Common myeloid progenitor, CD34-positive (primary cell): ENCODE measurements around the gene TTC34.

ENCODE experiments used
- CTCF ChIA-PET: fragments of 350-600 bp; sonication (Branson Sonifier 250); formaldehyde crosslinking; loops from one replicate; lab custom pipeline; 2021; ENCODE audit warnings: antibody characterized with exemption; lab: Charles Lee
- POLR2A ChIA-PET: fragments of 350-600 bp; sonication (Branson Sonifier 250); formaldehyde crosslinking; loops from one replicate; lab custom pipeline; 2021; ENCODE audit warnings: antibody characterized with exemption; lab: Charles Lee
- DNase-seq, 3 donors: peaks; one replicate each; pipeline versions ENCODE4 v3.0.0 to v3.0.0-alpha.2; 2013
- H3K27ac ChIP-seq, 2 experiments: 1 replicate in 1 of 2; 2 replicates in 1 of 2; pipeline ENCODE4 v1.7.0; 2013; ENCODE audit warnings: inconsistent platforms in 2 of 2, low read length in 2 of 2, mild to moderate bottlenecking in 2 of 2, low read depth in 1 of 2, moderate library complexity in 1 of 2; ENCODE audit not compliant: severe bottlenecking in 2 of 2, insufficient read depth in 1 of 2, poor library complexity in 1 of 2
- H3K27me3 ChIP-seq, 5 experiments: replicated peaks in 2 of 5; 1 replicate in 3 of 5; 2 replicates in 2 of 5; pipeline versions ENCODE4 v1.6.1 to v1.7.0; 2013; ENCODE audit warnings: low read length in 4 of 5, mild to moderate bottlenecking in 2 of 5, moderate library complexity in 2 of 5, inconsistent platforms in 1 of 5; ENCODE audit not compliant: insufficient read depth in 5 of 5, control insufficient read depth in 4 of 5
- H3K36me3 ChIP-seq, 4 experiments: 1 replicate in 2 of 4; 2 replicates in 2 of 4; pipeline versions ENCODE4 v1.6.1 to v1.7.0; 2013; ENCODE audit warnings: low read length in 3 of 4, control low read depth in 1 of 4, mild to moderate bottlenecking in 1 of 4; ENCODE audit not compliant: control insufficient read depth in 4 of 4, insufficient read depth in 4 of 4
- H3K4me1 ChIP-seq, 4 experiments: 1 replicate in 3 of 4; 2 replicates in 1 of 4; pipeline versions ENCODE4 v1.6.1 to v1.7.1; 2013; ENCODE audit warnings: low read length in 3 of 4, mild to moderate bottlenecking in 3 of 4, control low read depth in 1 of 4, inconsistent platforms in 1 of 4, moderate library complexity in 1 of 4; ENCODE audit not compliant: control insufficient read depth in 4 of 4, insufficient read depth in 4 of 4; ENCODE audit errors: control extremely low read depth in 1 of 4
- H3K4me3 ChIP-seq, 7 experiments: 1 replicate in 4 of 7; 2 replicates in 3 of 7; pipeline versions ENCODE4 v1.5.1 to v1.7.0; 2013; ENCODE audit warnings: mild to moderate bottlenecking in 7 of 7, low read length in 6 of 7, moderate library complexity in 6 of 7, inconsistent platforms in 2 of 7, low read depth in 2 of 7, control low read depth in 1 of 7; ENCODE audit not compliant: insufficient read depth in 4 of 7, control insufficient read depth in 1 of 7; ENCODE audit errors: extremely low read depth in 1 of 7
- H3K9me3 ChIP-seq, 5 experiments: 1 replicate in 4 of 5; 2 replicates in 1 of 5; pipeline versions ENCODE4 v1.6.1 to v1.7.1; 2013; ENCODE audit warnings: low read length in 4 of 5, mild to moderate bottlenecking in 2 of 5, inconsistent platforms in 1 of 5, low read depth in 1 of 5, moderate library complexity in 1 of 5; ENCODE audit not compliant: control insufficient read depth in 4 of 5, insufficient read depth in 2 of 5; ENCODE audit errors: control extremely low read depth in 1 of 5
- WGBS: methylation state at CpG from one replicate; pipeline ENCODE4 v1.1.5; 2013; ENCODE audit not compliant: insufficient coverage; 5-methylcytosine and 5-hydroxymethylcytosine counted together

TTC34 gene

GRCh38 chr1:2611621-2612437 is 189.7 kb downstream of the TTC34 start:
- peaks cover 1 to 28% (median 2%) of the 10 kb centered on the region in 5 experiments for H3K27me3 ChIP-seq
- ChIA-PET POLR2A (no interaction called here), CTCF (no interaction called here)
- peaks cover 7 to 30% (median 16%) of the 10 kb centered on the region in 5 experiments for H3K9me3 ChIP-seq
- no peak overlapping the region for H3K27ac ChIP-seq
- H3K36me3 ChIP-seq, result no peaks in the 10 kb centered on the region
- no peaks in the 10 kb centered on the region for H3K4me1 ChIP-seq
- H3K4me3 ChIP-seq, result no peak overlapping the region
- 88% methylated on average over 18 of the region's 19 CpGs for WGBS
- no peak for DNase-seq

GRCh38 chr1:2611031-2611501 is 190.4 kb downstream of the TTC34 start:
- H3K4me3 ChIP-seq, result no peak overlapping the region
- ChIA-PET CTCF (interaction anchor here (1.4 kb wide), 1 partner anchor 13 kb away, joined by 3 read pairs; no protein-coding TSS in a partner anchor), POLR2A (no interaction called here)
- H3K4me1 ChIP-seq, result no peaks in the 10 kb centered on the region
- peaks cover 6 to 24% (median 12%) of the 10 kb centered on the region in 5 experiments for H3K9me3 ChIP-seq
- 17% methylated on average over 12 of the region's 24 CpGs for WGBS
- peak in 2 of 3 donors; percentile 40 to 48 for DNase-seq
- H3K27ac ChIP-seq, result no peak overlapping the region
- H3K27me3 ChIP-seq, result peaks cover 0 to 25% (median 1%) of the 10 kb centered on the region in 5 experiments
- no peaks in the 10 kb centered on the region for H3K36me3 ChIP-seq

GRCh38 chr1:2610036-2610959 is 191.2 kb downstream of the TTC34 start:
- ChIA-PET POLR2A (no interaction called here), CTCF (interaction anchor here (1.0 to 1.4 kb wide), 2 partner anchors 14 to 26 kb away, joined by 3 read pairs; no protein-coding TSS in a partner anchor)
- Histone ChIP-seq H3K4me1 (no peaks in the 10 kb centered on the region), H3K36me3 (no peaks in the 10 kb centered on the region), H3K27me3 (peaks cover 0 to 25% (median 1%) of the 10 kb centered on the region in 5 experiments), H3K27ac (no peak overlapping the region), H3K9me3 (peaks cover 3 to 17% (median 8%) of the 10 kb centered on the region in 5 experiments), H3K4me3 (no peak overlapping the region)
- no peak for DNase-seq
- 85% methylated on average over 19 of the region's 21 CpGs for WGBS

- H3K4me1 ChIP-seq, result no peaks in the 10 kb centered on the region
- peaks cover 0 to 11% (median 4%) of the 10 kb centered on the region in 5 experiments for H3K9me3 ChIP-seq
- no peaks in the 10 kb centered on the region for H3K36me3 ChIP-seq
- no peak overlapping the region for H3K4me3 ChIP-seq
- 90% methylated on average over 33 of the region's 34 CpGs for WGBS
- DNase-seq, result no peak
- ChIA-PET POLR2A (no interaction called here), CTCF (interaction anchor here (1.0 kb wide), 1 partner anchor 27 kb away, joined by 3 read pairs; no protein-coding TSS in a partner anchor)
- H3K27me3 ChIP-seq, result peaks cover 0 to 28% (median 1%) of the 10 kb centered on the region in 5 experiments
- no peak overlapping the region for H3K27ac ChIP-seq
Measured at GRCh38 chr1:2609319-2610035, 192.0 kb downstream of the TTC34 start.

GRCh38 chr1:2607641-2608091 is 193.8 kb downstream of the TTC34 start:
- Histone ChIP-seq H3K4me3 (no peak overlapping the region), H3K4me1 (no peaks in the 10 kb centered on the region), H3K27ac (no peak overlapping the region), H3K9me3 (peaks cover 0 to 1% (median 0%) of the 10 kb centered on the region in 5 experiments), H3K27me3 (peaks cover 0 to 21% (median 1%) of the 10 kb centered on the region in 5 experiments), H3K36me3 (no peaks in the 10 kb centered on the region)
- ChIA-PET POLR2A (interaction anchor here (0.6 kb wide), 1 partner anchor 1170 kb away, joined by 3 read pairs; no protein-coding TSS in a partner anchor), CTCF (no interaction called here)
- WGBS, result 86% methylated on average over 12 of the region's 13 CpGs
- DNase-seq, result no peak

DNA sequence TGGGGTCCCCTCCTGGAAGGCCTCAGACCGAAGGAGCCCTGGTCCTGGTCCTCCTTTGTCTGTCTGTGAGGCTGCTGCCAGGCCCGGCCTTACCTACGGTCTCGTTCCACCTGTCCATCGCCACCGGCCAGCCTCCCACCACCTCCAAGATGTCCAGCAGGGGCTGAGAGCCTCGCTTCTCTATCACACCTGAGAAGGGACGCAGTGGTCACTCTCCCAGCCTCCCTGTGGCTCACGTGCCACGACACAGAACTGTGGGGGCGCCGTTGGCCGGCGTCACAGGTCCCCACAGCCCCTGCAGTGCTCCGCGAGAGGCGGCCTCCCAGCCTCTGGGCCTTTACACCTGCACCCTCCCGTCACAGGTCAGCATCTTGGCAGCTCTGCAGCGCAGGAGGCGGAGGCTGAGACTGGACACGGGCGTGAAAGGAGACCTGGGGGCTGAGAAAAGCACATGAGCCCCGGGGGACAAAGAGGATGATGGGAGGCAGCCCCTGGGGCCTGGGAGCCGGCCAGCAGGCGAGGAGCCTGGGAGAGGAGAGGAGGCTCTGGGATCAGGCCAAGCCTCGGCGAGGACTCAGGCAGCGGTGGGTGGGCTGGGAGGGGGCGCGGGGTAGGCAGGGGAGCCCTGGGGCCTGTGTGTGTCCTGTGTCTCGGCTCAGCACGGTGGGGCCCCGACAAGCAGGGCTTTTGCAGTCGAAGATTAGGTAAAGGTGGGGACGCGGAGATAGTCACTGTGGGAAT is 194.4 kb downstream of the TTC34 start:
- Histone ChIP-seq H3K27ac (no peak overlapping the region), H3K27me3 (peaks cover 0 to 19% (median 1%) of the 10 kb centered on the region in 5 experiments), H3K4me3 (no peak overlapping the region), H3K9me3 (no peaks in the 10 kb centered on the region), H3K36me3 (no peaks in the 10 kb centered on the region), H3K4me1 (no peaks in the 10 kb centered on the region)
- no peak for DNase-seq
- POLR2A ChIA-PET, result interaction anchor here (0.6 kb wide), 1 partner anchor 1171 kb away, joined by 3 read pairs; no protein-coding TSS in a partner anchor
- CTCF ChIA-PET, result no interaction called here
- 90% methylated on average over 33 of the region's 36 CpGs for WGBS
